ENCODE results near the gene TNFAIP8L1. TPM values are rescaled to one million over a fixed set of nuclear protein-coding genes. Genes with fewer than 3 reads are reported as not detected.

The TNFAIP8L1 gene
- total and polyA plus RNA-seq, 2 of the 8 experiments (the other 6 are each of a cell fraction or from before 2014, with no cell fraction given): 3.2 to 6.1 TPM

- Histone ChIP-seq H3K79me1 (ENCODE audit: low read depth, low read length) (no peaks in the 10 kb centered on the region), H3K9me3 (ENCODE audit: insufficient read depth in 2 of 2, low read depth in 1 of 2, low read length in 1 of 2) (no peaks in the 10 kb centered on the region), H2AK5ac (ENCODE audit: low read depth, low read length) (no peak overlapping the region), H3K9ac (replicated peaks in 1 of 4; ENCODE audit: extremely low read depth in 1 of 4, low read depth in 3 of 4, low read length in 3 of 4) (no peak overlapping the region), H2BK12ac (ENCODE audit: low read depth, low read length) (no peak overlapping the region), H3K27me3 (replicated peaks in 1 of 4; ENCODE audit: control insufficient read depth in 3 of 4, extremely low read depth in 1 of 4, insufficient read depth in 3 of 4, low read length in 3 of 4) (no peaks in the 10 kb centered on the region; a peak in 1 of 7 replicates), H3K23me2 (ENCODE audit: low read depth, low read length) (0 out of 2 replicates have a peak, but pooled peaks cover 2% of the 10 kb centered on the region), H3K4ac (replicated peaks; ENCODE audit: insufficient read length, low read depth, low read length) (no peak overlapping the region), H4K20me1 (replicated peaks in 1 of 2; ENCODE audit: control insufficient read depth in 1 of 2, insufficient read depth in 2 of 2, low read length in 2 of 2) (no peaks in the 10 kb centered on the region), H2AFZ (ENCODE audit: low read length) (no peak overlapping the region), H4K91ac (replicated peaks; ENCODE audit: insufficient read length, low read length) (no peak overlapping the region), H2BK120ac (replicated peaks; ENCODE audit: low read depth, low read length) (no peak overlapping the region), H4K8ac (ENCODE audit: extremely low read depth, insufficient read depth, low read length) (no peak overlapping the region), H2BK20ac (ENCODE audit: low read length) (no peak overlapping the region), H3K14ac (ENCODE audit: insufficient read length) (no peak overlapping the region), H3K23ac (ENCODE audit: insufficient read length) (no peak overlapping the region), H3K27ac (ENCODE audit: low read depth, low read length) (no peak overlapping the region), H2BK5ac (ENCODE audit: low read depth, low read length) (no peak overlapping the region), H3K4me3 (ENCODE audit: extremely low read depth in 1 of 4, insufficient read depth in 2 of 4, low read depth in 3 of 4, low read length in 4 of 4) (no peak overlapping the region), H4K5ac (ENCODE audit: insufficient read length, low read depth, low read length) (no peak overlapping the region), H3K79me2 (ENCODE audit: control insufficient read depth in 1 of 2, insufficient read depth in 2 of 2, low read length in 2 of 2) (no peaks in the 10 kb centered on the region; a peak in 1 of 4 replicates), H2BK15ac (ENCODE audit: low read length) (no peak overlapping the region), H3K4me1 (replicated peaks in 1 of 4; ENCODE audit: control insufficient read depth in 3 of 4, insufficient read depth in 4 of 4, low read length in 3 of 4) (peaks cover 0 to 4% (median 1%) of the 10 kb centered on the region in 4 experiments; a peak in 4 of 7 replicates), H3K36me3 (ENCODE audit: control insufficient read depth in 2 of 4, insufficient read depth in 4 of 4, low read length in 3 of 4) (peaks cover 0 to 5% (median 1%) of the 10 kb centered on the region in 4 experiments; a peak in 3 of 8 replicates), H3K18ac (ENCODE audit: extremely low read depth, low read length) (no peak overlapping the region), H3K56ac (replicated peaks; ENCODE audit: insufficient read length, low read depth, low read length) (no peak overlapping the region), H3K4me2 (ENCODE audit: insufficient read depth in 1 of 2, low read depth in 2 of 2, low read length in 2 of 2) (no peak overlapping the region)
- DNase-seq (ENCODE audit: low read depth in 1 of 2, low spot score in 2 of 2) (no peak), FAIRE-seq (no peak)
- POLR2A ChIA-PET (ENCODE audit: partially characterized antibody): interaction anchor here (0.5 to 1.0 kb wide), 4 partner anchors 11 to 697 kb away, joined by 3 read pairs; no protein-coding TSS in a partner anchor
- CTCF ChIA-PET (ENCODE audit: partially characterized antibody): interaction anchor here (1.1 to 1.6 kb wide), 3 partner anchors 25 to 40 kb away, joined by 3 to 6 read pairs (median 6); no protein-coding TSS in a partner anchor
- 78% methylated on average over 3 of the region's 4 CpGs; no CpG with 5 or more reads in 1 of the 2 experiments for WGBS, 2 experiments (ENCODE audit: extremely low coverage in 1 of 2, insufficient coverage in 1 of 2, insufficient read length in 1 of 2, insufficient replicate concordance in 2 of 2, low coverage in 1 of 2, low lambda C conversion rate in 2 of 2, missing lambda C conversion rate in 1 of 2)
- no peak for TF ChIP-seq FOSL1 (IDR thresholded peaks at IDR 0.05; ENCODE audit: insufficient read depth, low read depth, low read length)
- TF ChIP-seq PHF8 (conservative IDR thresholded peaks at IDR 0.05; ENCODE audit: low read depth, low read length): no peak
- TF ChIP-seq NRF1 (IDR thresholded peaks at IDR 0.05; ENCODE audit: low read depth, low read length): no peak
- no peak for TF ChIP-seq CTCF (IDR thresholded peaks at IDR 0.05; ENCODE audit: control extremely low read depth in 1 of 3, insufficient read depth in 1 of 3, low read depth in 1 of 3, low read length in 3 of 3)
- no peak for TF ChIP-seq SIRT6 (IDR thresholded peaks at IDR 0.05; ENCODE audit: low read length)
- no peak for TF ChIP-seq POLR2AphosphoS5 (IDR thresholded peaks at IDR 0.05; ENCODE audit: low read depth, low read length)
- no peak for TF ChIP-seq CTBP2 (IDR thresholded peaks at IDR 0.05; ENCODE audit: borderline replicate concordance, insufficient read depth, insufficient read length, low read length)
- TF ChIP-seq SP1 (IDR thresholded peaks at IDR 0.05; ENCODE audit: low read depth, low read length): no peak
These were observed 33.9 kb downstream of the TNFAIP8L1 start for GRCh38 chr19:4673216-4673615.
